ENCODE measurements around the gene CUBN. TPM values are rescaled to one million over a fixed set of nuclear protein-coding genes. Genes with fewer than 3 reads are reported as not detected.

CUBN gene
- total RNA-seq, 2 donors from 2014 or later = 1.1 to 1.6 TPM

- ATAC-seq = no peak
- Mint-ChIP-seq H3K4me1 (ENCODE audit: low read depth in 2 of 2) (no peaks in the 10 kb centered on the region), H3K36me3 (no peaks in the 10 kb centered on the region), H3K27me3 (no peaks in the 10 kb centered on the region), H3K4me3 (no peak overlapping the region), H3K9me3 (no peaks in the 10 kb centered on the region), H3K27ac (no peak overlapping the region)
- DNase-seq (ENCODE audit: low spot score) = no peak
Observed at GRCh38 chr10:16933783-16934182, 195.8 kb downstream of the CUBN start.

GRCh38 chr10:16931930-16932329, 197.7 kb downstream of the CUBN start:
- ATAC-seq (no peak), DNase-seq (ENCODE audit: low spot score) (no peak)
- H3K27ac Mint-ChIP-seq = no peak overlapping the region
- no peaks in the 10 kb centered on the region for H3K9me3 Mint-ChIP-seq
- no peaks in the 10 kb centered on the region for H3K4me1 Mint-ChIP-seq (ENCODE audit: low read depth in 2 of 2)
- H3K4me3 Mint-ChIP-seq = no peak overlapping the region
- no peaks in the 10 kb centered on the region for H3K36me3 Mint-ChIP-seq
- H3K27me3 Mint-ChIP-seq = no peaks in the 10 kb centered on the region

- Mint-ChIP-seq H3K9me3 (no peaks in the 10 kb centered on the region), H3K36me3 (no peaks in the 10 kb centered on the region), H3K4me1 (ENCODE audit: low read depth in 2 of 2) (no peaks in the 10 kb centered on the region), H3K27me3 (no peaks in the 10 kb centered on the region), H3K4me3 (no peak overlapping the region), H3K27ac (no peak overlapping the region)
- no peak for DNase-seq (ENCODE audit: low spot score)
- no peak for ATAC-seq
Observed at GRCh38 chr10:16930540-16930939, 199.1 kb downstream of the CUBN start.

GRCh38 chr10:16929069-16929468, 200.5 kb downstream of the CUBN start:
- Mint-ChIP-seq H3K9me3 (no peaks in the 10 kb centered on the region), H3K4me3 (no peak overlapping the region), H3K36me3 (no peaks in the 10 kb centered on the region), H3K4me1 (ENCODE audit: low read depth in 2 of 2) (no peaks in the 10 kb centered on the region), H3K27ac (no peak overlapping the region), H3K27me3 (no peaks in the 10 kb centered on the region)
- ATAC-seq = no peak
- no peak for DNase-seq (ENCODE audit: low spot score)

- Mint-ChIP-seq H3K27ac (no peak overlapping the region), H3K4me1 (ENCODE audit: low read depth in 2 of 2) (no peaks in the 10 kb centered on the region), H3K36me3 (no peaks in the 10 kb centered on the region), H3K9me3 (no peaks in the 10 kb centered on the region), H3K4me3 (no peak overlapping the region), H3K27me3 (no peaks in the 10 kb centered on the region)
- ATAC-seq = no peak
- DNase-seq (ENCODE audit: low spot score) = no peak
Observed at GRCh38 chr10:16927546-16927945, 202.1 kb downstream of the CUBN start.

GRCh38 chr10:16923726-16924125, 205.9 kb downstream of the CUBN start:
- H3K9me3 Mint-ChIP-seq = no peaks in the 10 kb centered on the region
- no peaks in the 10 kb centered on the region for H3K27me3 Mint-ChIP-seq
- ATAC-seq = no peak
- DNase-seq (ENCODE audit: low spot score) = no peak
- H3K4me1 Mint-ChIP-seq (ENCODE audit: low read depth in 2 of 2) = no peaks in the 10 kb centered on the region
- H3K4me3 Mint-ChIP-seq = no peak overlapping the region
- H3K27ac Mint-ChIP-seq = no peak overlapping the region
- no peaks in the 10 kb centered on the region for H3K36me3 Mint-ChIP-seq

- Mint-ChIP-seq H3K4me1 (ENCODE audit: low read depth in 2 of 2) (no peaks in the 10 kb centered on the region), H3K27ac (no peak overlapping the region), H3K4me3 (no peak overlapping the region), H3K27me3 (no peaks in the 10 kb centered on the region), H3K9me3 (no peaks in the 10 kb centered on the region), H3K36me3 (no peaks in the 10 kb centered on the region)
- ATAC-seq = no peak
- DNase-seq (ENCODE audit: low spot score) = no peak
Observed at GRCh38 chr10:16923309-16923708, 206.3 kb downstream of the CUBN start.

GRCh38 chr10:16919121-16919982, 210.3 kb downstream of the CUBN start:
- no peaks in the 10 kb centered on the region for H3K9me3 Mint-ChIP-seq
- no peak overlapping the region for H3K4me3 Mint-ChIP-seq
- H3K4me1 Mint-ChIP-seq (ENCODE audit: low read depth in 2 of 2) = peaks cover 0 to 5% of the 10 kb centered on the region in 2 donors
- ATAC-seq = no peak
- H3K27ac Mint-ChIP-seq = no peak overlapping the region
- H3K36me3 Mint-ChIP-seq = no peaks in the 10 kb centered on the region
- no peak for DNase-seq (ENCODE audit: low spot score)
- H3K27me3 Mint-ChIP-seq = no peaks in the 10 kb centered on the region

GRCh38 chr10:16916496-16916895, 213.1 kb downstream of the CUBN start:
- ATAC-seq = no peak

GRCh38 chr10:16915300-16915699, 214.3 kb downstream of the CUBN start:
- Mint-ChIP-seq H3K36me3 (no peaks in the 10 kb centered on the region), H3K4me3 (no peak overlapping the region), H3K9me3 (no peaks in the 10 kb centered on the region), H3K27ac (peak overlapping the region in 1 of 2 donors; percentile 24), H3K4me1 (ENCODE audit: low read depth in 2 of 2) (peaks cover under 1 to 7% of the 10 kb centered on the region in 2 donors), H3K27me3 (no peaks in the 10 kb centered on the region)
- DNase-seq (ENCODE audit: low spot score) = no peak
- ATAC-seq = no peak

More at GRCh38 chr10:16916496-16916895, 213.1 kb downstream of the CUBN start:
- H3K4me1 Mint-ChIP-seq (ENCODE audit: low read depth in 2 of 2) = peaks cover 0 to 5% of the 10 kb centered on the region in 2 donors
- H3K9me3 Mint-ChIP-seq = no peaks in the 10 kb centered on the region
- no peak overlapping the region for H3K27ac Mint-ChIP-seq
- H3K36me3 Mint-ChIP-seq = no peaks in the 10 kb centered on the region
- no peaks in the 10 kb centered on the region for H3K27me3 Mint-ChIP-seq
- DNase-seq (ENCODE audit: low spot score) = no peak
- no peak overlapping the region for H3K4me3 Mint-ChIP-seq

GRCh38 chr10:16913266-16913665, 216.3 kb downstream of the CUBN start:
- H3K27ac Mint-ChIP-seq = no peak overlapping the region
- H3K4me3 Mint-ChIP-seq = no peak overlapping the region
- H3K9me3 Mint-ChIP-seq = no peaks in the 10 kb centered on the region
- H3K4me1 Mint-ChIP-seq (ENCODE audit: low read depth in 2 of 2) = peaks cover 6 to 7% of the 10 kb centered on the region in 2 donors
- peaks cover 0 to 4% of the 10 kb centered on the region in 2 donors for H3K27me3 Mint-ChIP-seq
- DNase-seq (ENCODE audit: low spot score) (no peak), ATAC-seq (no peak)
- no peaks in the 10 kb centered on the region for H3K36me3 Mint-ChIP-seq

- H3K27me3 Mint-ChIP-seq = peaks cover 0 to 4% of the 10 kb centered on the region in 2 donors
- H3K36me3 Mint-ChIP-seq = no peaks in the 10 kb centered on the region
- DNase-seq (ENCODE audit: low spot score) (no peak), ATAC-seq (no peak)
- H3K4me3 Mint-ChIP-seq = no peak overlapping the region
- H3K27ac Mint-ChIP-seq = no peak overlapping the region
- no peaks in the 10 kb centered on the region for H3K9me3 Mint-ChIP-seq
- peaks cover 6 to 12% of the 10 kb centered on the region in 2 donors for H3K4me1 Mint-ChIP-seq (ENCODE audit: low read depth in 2 of 2)
Observed at GRCh38 chr10:16910793-16911164, 218.8 kb downstream of the CUBN start.

- Mint-ChIP-seq H3K4me1 (ENCODE audit: low read depth in 2 of 2) (peaks cover 6 to 8% of the 10 kb centered on the region in 2 donors), H3K9me3 (no peaks in the 10 kb centered on the region), H3K36me3 (no peaks in the 10 kb centered on the region), H3K27ac (no peak overlapping the region), H3K27me3 (peaks cover 0 to 4% of the 10 kb centered on the region in 2 donors), H3K4me3 (no peak overlapping the region)
- ATAC-seq (no peak), DNase-seq (ENCODE audit: low spot score) (no peak)
Observed at GRCh38 chr10:16909961-16910792, 219.4 kb downstream of the CUBN start.

- ATAC-seq = no peak
- Mint-ChIP-seq H3K27ac (no peak overlapping the region), H3K27me3 (peaks cover 0 to 4% of the 10 kb centered on the region in 2 donors), H3K9me3 (no peaks in the 10 kb centered on the region), H3K4me1 (ENCODE audit: low read depth in 2 of 2) (peaks cover 6 to 8% of the 10 kb centered on the region in 2 donors), H3K36me3 (no peaks in the 10 kb centered on the region), H3K4me3 (no peak overlapping the region)
- no peak for DNase-seq (ENCODE audit: low spot score)
Observed at GRCh38 chr10:16909271-16909767, 220.3 kb downstream of the CUBN start.

Measured in natural killer cell treated with Interleukin-12 subunit alpha and Interleukin-12 subunit beta and Interleukin-15 and Interleukin-18, amount 100 ng/mL, for 72 hours (primary cell).